ENCODE measurements around the gene CREB5.
"Not testable (repeated sequence)": the region's sequence is repeated elsewhere in the genome, so short reads cannot be mapped to it uniquely, and the experiment has no call there.

The CREB5 gene

DNA sequence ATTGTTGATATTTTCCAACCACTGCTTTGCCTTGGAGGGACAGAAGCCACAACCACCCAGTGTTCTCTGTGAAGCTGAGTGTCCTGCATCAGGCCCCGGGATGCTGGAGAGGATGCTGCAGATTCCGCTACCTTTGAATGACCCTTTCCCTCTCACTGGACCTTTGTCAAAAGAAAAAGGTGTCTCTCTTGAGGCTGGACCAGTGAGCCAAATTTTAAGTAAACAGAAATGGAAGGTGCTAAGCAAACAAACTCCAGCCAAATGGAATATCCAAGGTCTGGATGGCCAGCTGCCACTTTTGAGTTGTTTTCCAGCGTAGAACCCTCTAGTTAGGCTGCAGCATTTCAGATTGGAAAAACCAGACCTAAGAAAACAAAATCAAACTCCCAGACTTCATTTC is 400.3 kb downstream of the CREB5 start:
- DNase-seq (ENCODE audit: low spot score): no peak

DNA sequence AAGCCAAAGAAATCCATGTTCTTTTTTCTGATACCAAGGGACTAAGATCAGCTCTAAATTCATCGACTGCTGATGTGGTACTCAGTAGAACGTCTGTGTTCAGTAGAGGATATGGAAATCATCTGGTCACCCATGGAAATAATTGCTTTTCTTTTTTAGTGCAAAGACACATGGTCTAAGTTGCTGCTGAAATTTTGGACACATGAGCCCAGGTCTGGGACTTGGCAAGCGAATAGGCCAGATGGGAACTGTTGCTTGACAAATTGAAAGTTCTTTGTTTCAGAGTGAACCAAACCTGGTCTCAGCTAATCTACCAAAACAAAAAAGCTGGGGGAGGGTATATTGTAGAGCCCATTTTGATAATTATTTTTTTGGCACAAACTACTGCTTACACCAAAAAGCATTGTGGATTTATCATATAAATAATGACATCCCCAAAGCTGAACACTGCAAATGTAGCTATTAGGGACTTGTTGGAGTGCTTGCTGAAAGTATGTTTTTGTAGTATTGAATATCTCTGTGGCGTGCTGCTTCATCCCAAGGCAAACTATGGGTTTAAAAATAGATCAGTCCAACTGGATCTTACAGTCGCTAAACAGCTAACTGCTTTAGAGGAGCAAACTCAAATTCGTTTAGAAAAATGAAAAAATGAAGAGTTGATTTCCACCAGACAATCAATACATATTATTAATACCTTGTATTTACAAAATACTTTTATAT is 401.1 kb downstream of the CREB5 start:
- DNase-seq (ENCODE audit: low spot score): no peak

DNA sequence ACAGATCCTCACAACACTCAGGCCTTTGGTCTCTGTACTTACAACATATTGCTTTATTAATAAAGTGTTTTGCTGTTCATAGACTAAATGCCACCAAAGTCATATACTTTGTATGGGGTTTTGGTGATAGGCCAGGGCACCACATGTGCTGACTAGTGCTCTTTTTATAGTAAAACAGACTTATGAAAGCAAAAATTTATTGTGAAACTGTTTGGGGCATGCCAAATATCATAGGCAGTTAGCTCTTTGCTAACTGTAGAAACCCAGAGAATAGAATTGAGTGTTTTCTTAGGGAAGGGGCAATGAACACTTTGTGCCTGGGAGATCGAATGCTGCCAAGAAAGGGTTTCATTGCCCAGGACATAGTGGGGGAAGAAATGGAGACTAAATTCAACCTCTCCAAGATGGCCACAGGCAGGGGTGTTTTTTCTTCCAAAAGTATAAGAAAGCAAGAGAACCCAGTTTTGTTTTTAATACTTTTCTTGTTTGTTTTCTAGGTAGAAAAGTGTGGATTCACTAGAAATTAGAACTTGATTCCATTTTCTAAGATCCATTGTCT is 403.1 kb downstream of the CREB5 start:
- no peak for DNase-seq (ENCODE audit: low spot score)

DNA sequence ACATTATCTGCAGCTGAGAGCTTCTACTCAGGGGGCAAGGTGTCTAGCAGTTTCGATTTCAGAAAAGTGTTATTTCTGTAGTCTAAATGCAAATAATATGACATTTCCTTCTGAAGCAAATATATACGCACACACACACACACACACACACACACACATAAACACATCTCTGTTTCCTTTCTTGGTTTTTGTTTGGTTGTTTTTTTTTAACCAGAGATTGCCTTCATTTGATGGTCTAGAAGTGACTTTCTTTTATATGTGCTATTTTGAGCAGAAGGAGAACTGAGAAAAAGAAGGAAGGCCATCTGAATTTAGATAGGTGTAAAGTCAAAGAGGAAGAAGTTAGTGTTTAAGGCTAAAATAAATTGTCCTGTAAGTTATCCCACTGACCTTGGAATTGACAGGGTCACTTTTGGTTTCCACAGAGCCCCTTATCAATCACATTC is 403.6 kb downstream of the CREB5 start:
- no peak for DNase-seq (ENCODE audit: low spot score)

DNA sequence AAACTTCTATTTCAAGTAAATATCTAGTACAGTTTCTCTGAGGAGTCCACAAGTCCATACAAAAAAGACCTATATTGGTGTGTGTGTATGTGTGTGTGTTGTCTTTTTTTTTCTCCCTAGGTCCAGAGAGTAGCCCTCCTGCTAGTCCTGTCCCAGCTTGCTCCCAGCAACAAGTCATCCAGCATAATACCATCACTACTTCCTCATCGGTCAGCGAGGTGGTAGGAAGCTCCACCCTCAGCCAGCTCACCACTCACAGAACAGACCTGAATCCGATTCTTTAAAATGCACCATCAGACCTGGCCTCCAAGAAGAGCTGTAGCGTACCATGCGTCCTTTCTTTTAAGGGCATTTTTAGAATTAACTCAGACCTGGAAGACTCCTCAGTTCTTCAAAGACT is 406.7 kb downstream of the CREB5 start:
- no peak for DNase-seq (ENCODE audit: low spot score)

GRCh38 chr7:28823582-28823981 is 411.3 kb downstream of the CREB5 start:
- DNase-seq (ENCODE audit: low spot score): no peak

DNA sequence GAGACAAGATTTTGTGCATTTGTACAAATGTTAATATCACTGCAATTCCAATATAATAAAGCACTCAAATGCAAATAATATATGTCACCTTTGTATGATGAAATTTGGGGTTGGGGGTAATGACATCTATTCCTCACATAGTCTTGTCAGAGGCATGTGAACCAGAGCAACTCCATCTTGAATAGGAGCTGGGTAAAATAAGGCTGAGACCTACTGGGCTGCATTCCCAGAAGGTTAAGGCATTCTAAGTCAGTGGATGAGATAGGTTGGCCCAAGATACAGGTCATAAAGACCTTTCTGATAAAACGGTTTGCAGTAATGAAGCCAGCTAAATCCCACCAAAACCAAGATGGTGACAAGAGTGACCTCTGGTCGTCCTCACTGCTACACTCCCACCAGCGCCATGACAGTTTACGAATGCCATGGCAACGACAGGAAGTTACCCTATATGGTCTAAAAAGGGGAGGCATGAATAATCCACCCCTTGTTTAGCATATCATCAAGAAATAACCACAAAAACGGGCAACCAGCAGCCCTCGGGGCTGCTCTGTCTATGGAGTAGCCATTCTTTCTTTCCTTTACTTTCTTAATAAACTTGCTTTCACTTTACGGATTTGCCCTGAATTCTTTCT is 413.6 kb downstream of the CREB5 start:
- not testable (repeated sequence) for DNase-seq (ENCODE audit: low spot score)

DNA sequence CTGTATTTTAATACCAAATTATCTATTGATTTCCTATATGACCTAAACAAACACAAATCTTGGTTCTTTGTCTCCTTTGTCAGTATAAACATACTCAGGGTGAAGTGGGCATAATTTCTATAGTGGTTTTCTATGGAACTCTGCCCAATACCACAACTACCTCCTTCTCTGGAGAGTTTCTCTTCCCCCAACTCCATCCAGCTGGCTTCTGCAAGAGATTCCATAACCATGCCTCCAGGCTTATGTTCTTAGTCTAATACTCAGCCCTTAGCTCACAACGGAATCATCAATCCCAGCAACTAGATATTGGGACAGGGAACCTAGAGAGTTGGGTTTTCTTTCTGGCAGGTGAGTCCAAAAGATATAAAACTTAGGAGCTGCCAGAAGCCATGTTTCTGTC is 418.5 kb downstream of the CREB5 start:
- no peak for DNase-seq (ENCODE audit: low spot score)

- no peak for DNase-seq (ENCODE audit: low spot score)
Measured at GRCh38 chr7:28832669-28833068, 420.4 kb downstream of the CREB5 start.

GRCh38 chr7:28835800-28836199 is 423.5 kb downstream of the CREB5 start:
- DNase-seq (ENCODE audit: low spot score): no peak

DNA sequence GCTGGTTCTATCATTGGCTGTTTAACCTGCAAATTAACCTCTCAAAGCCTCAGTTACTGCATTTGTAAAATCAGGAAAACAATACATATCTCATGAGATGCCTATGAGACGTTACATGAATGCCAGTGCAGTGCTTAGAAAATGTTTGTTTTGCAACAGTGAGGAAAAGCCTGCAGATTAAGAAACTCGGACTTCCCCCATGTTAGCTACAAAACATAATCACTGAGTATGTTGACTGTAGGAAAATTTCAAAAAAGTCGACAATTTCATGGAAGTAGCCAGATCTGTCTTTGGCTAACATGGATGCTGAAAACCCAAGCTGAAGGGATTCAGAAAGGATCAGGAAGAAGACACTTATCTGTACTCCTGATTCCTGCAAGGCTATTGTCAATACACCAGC is 424.4 kb downstream of the CREB5 start:
- DNase-seq (ENCODE audit: low spot score): no peak

GRCh38 chr7:28837216-28837615 is 424.9 kb downstream of the CREB5 start:
- no peak for DNase-seq (ENCODE audit: low spot score)

DNA sequence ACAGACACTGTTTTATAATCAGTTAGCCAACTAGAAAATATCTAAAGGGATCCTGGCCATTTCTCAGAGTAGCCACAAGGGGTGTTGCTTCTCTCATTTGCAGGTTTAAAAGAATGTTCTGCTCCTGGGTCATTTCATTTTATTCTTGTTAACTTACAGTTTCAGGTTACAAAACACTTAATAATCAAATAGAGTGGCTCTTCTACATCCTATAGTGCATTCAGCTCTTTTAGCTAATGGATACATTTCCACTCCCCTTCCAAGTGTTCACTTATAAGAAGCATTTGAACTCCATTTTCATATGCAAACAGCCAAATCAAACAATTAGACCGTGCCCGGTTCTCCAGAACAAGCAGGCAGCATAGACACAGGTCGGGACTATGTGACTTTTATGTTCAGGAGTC is 428.3 kb downstream of the CREB5 start:
- no peak for DNase-seq (ENCODE audit: low spot score)

DNA sequence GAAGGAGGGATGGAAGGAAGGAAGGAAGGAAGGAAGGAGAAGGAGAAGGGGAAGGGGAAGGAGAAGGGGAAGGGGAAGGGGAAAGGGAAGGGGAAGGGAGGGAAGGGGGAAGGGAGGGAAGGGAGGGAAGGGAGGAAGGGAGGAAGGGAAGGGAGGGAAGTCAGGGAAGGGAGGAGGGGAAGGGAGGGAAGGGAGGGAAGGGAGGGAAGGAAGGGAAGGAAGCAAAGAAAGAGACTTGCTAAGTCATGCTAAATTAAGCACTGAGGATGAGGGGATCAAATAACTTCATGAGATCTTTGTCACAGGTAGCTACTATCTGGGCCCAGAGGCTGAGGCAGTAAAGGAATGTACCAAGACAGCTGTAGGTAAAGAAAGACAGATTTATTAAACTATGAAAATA is 429.4 kb downstream of the CREB5 start:
- DNase-seq (ENCODE audit: low spot score): no peak

DNA sequence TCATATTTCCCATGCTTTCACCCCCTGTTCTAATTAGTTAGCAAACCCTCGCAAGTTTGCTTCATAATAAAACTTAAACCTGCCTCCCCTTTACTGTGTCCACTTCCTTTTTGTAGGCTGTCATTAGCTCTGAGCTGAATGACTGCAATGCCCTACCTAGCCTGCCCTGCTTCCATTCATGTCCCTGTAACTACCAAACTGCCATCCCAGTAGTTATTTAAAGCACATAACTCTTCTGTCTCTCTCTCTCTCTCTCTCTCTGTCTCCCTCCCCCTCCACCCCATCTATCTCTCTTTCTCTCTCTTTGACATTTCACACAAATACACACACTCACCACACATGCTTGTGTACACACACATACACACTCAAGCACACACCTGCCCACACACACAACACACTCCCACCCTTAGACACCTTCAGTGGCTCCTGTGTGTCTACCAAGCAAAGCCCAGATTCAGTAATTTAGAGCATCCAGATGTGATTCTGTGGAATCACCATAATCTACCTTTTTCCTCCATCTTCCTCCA is 430.5 kb downstream of the CREB5 start:
- no peak for DNase-seq (ENCODE audit: low spot score)

- no peak for DNase-seq (ENCODE audit: low spot score)
Measured at GRCh38 chr7:28845106-28845505, 432.8 kb downstream of the CREB5 start.

- no peak for DNase-seq (ENCODE audit: low spot score)
Measured at GRCh38 chr7:28847176-28847575, 434.9 kb downstream of the CREB5 start.

GRCh38 chr7:28847681-28848080 is 435.4 kb downstream of the CREB5 start:
- no peak for DNase-seq (ENCODE audit: low spot score)

DNA sequence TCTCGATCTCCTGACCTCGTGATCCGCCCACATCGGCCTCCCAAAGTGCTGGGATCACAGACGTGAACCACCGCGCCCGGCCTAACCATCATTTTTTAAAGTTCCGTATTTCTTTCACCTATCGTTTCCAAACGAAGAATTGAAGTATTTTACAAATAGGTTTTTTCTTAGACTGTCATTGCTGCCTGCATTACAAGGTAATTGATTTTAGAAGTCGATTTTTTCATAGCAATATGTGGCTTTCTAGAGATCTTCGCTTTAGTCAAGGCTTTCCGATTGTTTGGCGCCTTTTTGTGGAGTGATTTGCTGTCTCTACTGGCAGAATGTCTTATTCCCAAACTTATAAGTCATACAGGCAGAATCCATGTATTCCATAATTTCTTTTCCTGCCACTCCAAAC is 436.6 kb downstream of the CREB5 start:
- DNase-seq (ENCODE audit: low spot score): no peak

GRCh38 chr7:28850699-28851098 is 438.4 kb downstream of the CREB5 start:
- no peak for DNase-seq (ENCODE audit: low spot score)

- DNase-seq (ENCODE audit: low spot score): no peak
Measured at GRCh38 chr7:28853150-28853549, 440.8 kb downstream of the CREB5 start.

- DNase-seq (ENCODE audit: low spot score): peak; percentile 39
Measured at GRCh38 chr7:28853834-28854749, 441.8 kb downstream of the CREB5 start.

Data from CD4-positive, alpha-beta T cell treated with Interleukin-6 at 100 ng/mL for 8 hours (primary cell).